HG02642 (cell line): ENCODE results near the gene DNM3.

Experiments
- ATAC-seq: cut with Tn5 transposase; IDR thresholded peaks from one replicate; pipeline ENCODE4 v1.9.1; 2021; ENCODE audit warnings: mild to moderate bottlenecking; ENCODE audit not compliant: unreplicated experiment, poor library complexity

Gene DNM3

GRCh38 chr1:172148707-172149106, 307.4 kb downstream of the DNM3 start:
- ATAC-seq = no peak

GRCh38 chr1:172149346-172149745, 308.0 kb downstream of the DNM3 start:
- no peak for ATAC-seq

GRCh38 chr1:172154551-172154950, 313.3 kb downstream of the DNM3 start:
- ATAC-seq = peak; percentile 78

GRCh38 chr1:172155766-172156165, 314.5 kb downstream of the DNM3 start:
- ATAC-seq = no peak

GRCh38 chr1:172162236-172162635, 320.9 kb downstream of the DNM3 start:
- ATAC-seq = no peak

GRCh38 chr1:172163498-172164215, 322.4 kb downstream of the DNM3 start:
- no peak for ATAC-seq

GRCh38 chr1:172165403-172165802, 324.1 kb downstream of the DNM3 start:
- no peak for ATAC-seq

GRCh38 chr1:172167796-172168596, 326.7 kb downstream of the DNM3 start:
- no peak for ATAC-seq

- no peak for ATAC-seq
Observed at GRCh38 chr1:172168597-172168872, 327.2 kb downstream of the DNM3 start.

- ATAC-seq = no peak
Observed at GRCh38 chr1:172169836-172170235, 328.5 kb downstream of the DNM3 start.

GRCh38 chr1:172172352-172172831, 331.1 kb downstream of the DNM3 start:
- ATAC-seq = no peak

- no peak for ATAC-seq
Observed at GRCh38 chr1:172176206-172176605, 334.9 kb downstream of the DNM3 start.

GRCh38 chr1:172177849-172178248, 336.6 kb downstream of the DNM3 start:
- ATAC-seq = no peak

GRCh38 chr1:172178886-172179285, 337.6 kb downstream of the DNM3 start:
- no peak for ATAC-seq

GRCh38 chr1:172179918-172180317, 338.6 kb downstream of the DNM3 start:
- ATAC-seq = no peak

- ATAC-seq = peak; percentile 67
Observed at GRCh38 chr1:172180501-172181285, 339.4 kb downstream of the DNM3 start.

GRCh38 chr1:172184506-172185191, 343.4 kb downstream of the DNM3 start:
- peak; percentile 2 for ATAC-seq

- ATAC-seq = peak; percentile 61
Observed at GRCh38 chr1:172185211-172185610, 343.9 kb downstream of the DNM3 start.

GRCh38 chr1:172185996-172186395, 344.7 kb downstream of the DNM3 start:
- ATAC-seq = no peak

- ATAC-seq = no peak
Observed at GRCh38 chr1:172201572-172201971, 360.3 kb downstream of the DNM3 start.
